A549 (cell line): ENCODE measurements around the gene DHDH. TPM values are rescaled to one million over a fixed set of nuclear protein-coding genes. Genes with fewer than 3 reads are reported as not detected.
A peak's percentile ranks its signal among the peaks of the same experiment; 100 is the strongest.

Experiments used
- ATAC-seq, 2 experiments: fragments of 200-7000 bp in 1 of 2; fragments of >200 bp in 1 of 2; cut with Nextera tagmentation in 1 of 2; cut with Tn5 transposase in 1 of 2; 3 replicates each; pipeline versions ENCODE4 v1.8.0 to v1.9.1; 2018 to 2020; ENCODE audit warnings: mild to moderate bottlenecking in 1 of 2, moderate library complexity in 1 of 2
- CTCF ChIA-PET: fragments of 300-600 bp; sonication (Branson Sonifier 250); formaldehyde crosslinking; extraction: SDS; loops from one replicate; lab custom pipeline; 2021; ENCODE audit warnings: antibody characterized with exemption, inconsistent platforms; lab: Yijun Ruan, JAX
- POLR2A ChIA-PET: fragments of 350-600 bp; formaldehyde crosslinking; extraction: SDS; loops from one replicate; lab custom pipeline; 2021; ENCODE audit warnings: antibody characterized with exemption, inconsistent platforms; lab: Yijun Ruan, JAX
- DNase-seq, 2 experiments: peaks; one replicate each; pipeline versions ENCODE4 v3.0.0 to v3.0.0-alpha.2; 2011 to 2016; ENCODE audit warnings: low read depth in 1 of 2, low spot score in 1 of 2
- FAIRE-seq: peaks from 2 replicates; lab custom pipeline; 2011; peaks lifted over from hg19 to GRCh38; lab: Jason Lieb, UNC
- H3K27ac ChIP-seq, 2 experiments: fragments of >200 bp; sonication (Bioruptor Twin); formaldehyde crosslinking; 3 replicates each; pipeline ENCODE4 v1.5.1; 2016 to 2017
- H3K4me1 ChIP-seq: fragments of >200 bp; sonication (Bioruptor Twin); formaldehyde crosslinking; 3 replicates; pipeline ENCODE4 v1.6.1; 2016
- H3K4me2 ChIP-seq: fragments of >200 bp; sonication (Bioruptor Twin); formaldehyde crosslinking; 3 replicates; pipeline ENCODE4 v1.6.1; 2016
- H3K4me3 ChIP-seq: fragments of >200 bp; sonication (Bioruptor Twin); formaldehyde crosslinking; 3 replicates; pipeline ENCODE4 v1.5.1; 2016
- H3K9me3 ChIP-seq: fragments of >200 bp; sonication (Bioruptor Twin); formaldehyde crosslinking; 3 replicates; pipeline ENCODE4 v1.6.1; 2016
- ESRRA ChIP-seq: fragments of 150-350 bp; IDR thresholded peaks from 2 replicates; pipeline ENCODE4 v1.6.1; 2014; ENCODE audit warnings: mild to moderate bottlenecking, low read length, borderline replicate concordance
- HDAC2 ChIP-seq: fragments of 200-600 bp; sonication (generic); IDR thresholded peaks from 2 replicates; pipeline ENCODE4 v1.6.1; 2016
- JUN ChIP-seq, 2 experiments: fragments of >200 bp; sonication (Bioruptor Twin); formaldehyde crosslinking; IDR thresholded peaks; 2 replicates in 1 of 2; 3 replicates in 1 of 2; pipeline ENCODE4 v1.6.1; 2016 to 2017
- JUNB ChIP-seq: fragments of >200 bp; sonication (Bioruptor Twin); formaldehyde crosslinking; IDR thresholded peaks from 2 replicates; pipeline ENCODE4 v1.6.1; 2016
- MAFK ChIP-seq: fragments of 450-650 bp; IDR thresholded peaks from 2 replicates; pipeline ENCODE4 v1.6.1; 2014; ENCODE audit not compliant: partially characterized antibody
- MAZ ChIP-seq: fragments of 150-350 bp; IDR thresholded peaks from 2 replicates; pipeline ENCODE4 v1.6.1; 2014; ENCODE audit warnings: antibody characterized with exemption, low read depth, low read length, borderline replicate concordance
- NR3C1 ChIP-seq: fragments of >200 bp; sonication (Bioruptor Twin); formaldehyde crosslinking; IDR thresholded peaks from 3 replicates; pipeline ENCODE4 v1.6.1; 2017
- POLR2A ChIP-seq: IDR thresholded peaks from 2 replicates; pipeline ENCODE4 v1.6.1; 2012; ENCODE audit warnings: mild to moderate bottlenecking, low read length
- POLR2AphosphoS2 ChIP-seq: conservative IDR thresholded peaks from 2 replicates; pipeline ENCODE4 v1.6.1; 2012; ENCODE audit warnings: low read length, improper control_type of control experiment, inconsistent platforms
- RARB ChIP-seq: fragments of 250-450 bp; sonication (Bioruptor Pico); IDR thresholded peaks from 2 replicates; pipeline ENCODE4 v1.8.0; 2021; ENCODE audit warnings: mild to moderate bottlenecking, moderate library complexity
- SMC3 ChIP-seq: fragments of >200 bp; sonication (Bioruptor Twin); formaldehyde crosslinking; IDR thresholded peaks from 3 replicates; pipeline ENCODE4 v1.6.1; 2018; ENCODE audit warnings: inconsistent platforms
- WGBS: methylation state at CpG from one replicate; pipeline ENCODE4 v1.1.6; 2017; ENCODE audit errors: missing lambda C conversion rate; 5-methylcytosine and 5-hydroxymethylcytosine counted together
- polyA minus RNA-seq: library from RNA; depleted of rRNA, polyadenylated mRNA; stranded (reverse); fragments of >200 nt; gene quantifications from 2 replicates; pipeline ENCODE4 v1.2.3, GENCODE V29; 2011; rRNA and poly(A)+ RNA removed
- polyA plus RNA-seq, 4 experiments: library from polyadenylated mRNA; depleted of rRNA in 3 of 4; stranded (reverse); fragments of >200 nt; fragmentation: RNase III in 1 of 4; extraction: RNeasy Plus Mini Kit Qiagen cat#74134 plus additional on column Dnase treatment in 1 of 4; gene quantifications; 2 replicates in 3 of 4; 3 replicates in 1 of 4; pipeline ENCODE4 v1.2.3, GENCODE V29; 2011 to 2017
- TF ChIP-seq, protein P1 (sequence below): IDR thresholded peaks from 2 replicates; pipeline ENCODE4 v1.6.1; 2012; ENCODE audit warnings: low read depth, borderline replicate concordance
- TF ChIP-seq, protein P2 (sequence below): IDR thresholded peaks from 2 replicates; pipeline ENCODE4 v1.6.1; 2012
- TF ChIP-seq, protein P3 (sequence below): fragments of 250-450 bp; sonication (Bioruptor Pico); IDR thresholded peaks from 2 replicates; pipeline ENCODE4 v1.5.0; 2021; ENCODE audit warnings: mild to moderate bottlenecking, moderate library complexity, borderline replicate concordance

DHDH gene
- polyA plus RNA-seq (2011; rRNA removed): 0.60 and 0.78 TPM in 2 replicates
- polyA plus RNA-seq (2012; cell fraction: cytosol; rRNA removed): 0.90 and 1.1 TPM in 2 replicates
- polyA plus RNA-seq (2012; cell fraction: nucleus; rRNA removed): 0.93 and 1.1 TPM in 2 replicates
- 1.1 to 1.2 TPM (median 1.2 TPM) in 3 replicates for polyA plus RNA-seq (2017; fragmentation: RNase III; extraction: RNeasy Plus Mini Kit Qiagen cat#74134 plus additional on column Dnase treatment)
- polyA minus RNA-seq: 0.29 TPM in 1 of 2 replicates, not detected in the other

DNA sequence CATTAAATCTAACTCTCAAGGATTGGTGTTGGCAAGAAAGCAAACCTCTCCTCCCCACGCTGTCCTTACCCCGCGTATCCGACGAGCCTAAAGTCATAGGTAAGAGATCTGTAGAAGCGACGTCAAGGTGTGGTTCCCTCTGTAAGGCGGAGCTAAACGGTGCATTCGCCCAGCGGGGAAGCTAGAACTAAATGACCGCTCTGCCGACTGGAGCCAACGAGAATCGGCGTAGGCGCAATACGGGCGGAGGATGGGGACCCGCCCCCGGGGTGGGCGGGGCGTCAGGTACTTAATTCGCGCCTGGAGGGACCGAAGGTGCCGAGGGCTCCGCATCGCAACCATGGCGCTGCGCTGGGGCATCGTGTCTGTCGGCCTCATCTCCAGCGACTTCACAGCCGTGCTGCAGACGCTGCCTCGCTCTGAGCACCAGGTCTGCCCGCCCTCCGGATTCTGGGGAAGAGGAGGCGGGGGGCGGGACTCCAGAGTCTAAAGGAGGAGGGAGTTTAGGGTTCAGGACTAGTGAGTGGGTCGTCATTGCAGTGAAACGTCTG, at the start of gene DHDH:
Gene DHDH (plus strand): TSS at position 318 of the 551 bp plus-strand sequence. CDS start 23 bp downstream, at position 341.
- ChIA-PET POLR2A (interaction anchor here (0.7 to 2.1 kb wide), 7 partner anchors 13 to 61 kb away, joined by 3 to 12 read pairs (median 4); partner anchors contain the start of genes BAX, NUCB1 and PPP1R15A), CTCF (interaction anchor here (0.6 to 2.2 kb wide), 8 partner anchors 8 to 60 kb away, joined by 3 to 18 read pairs (median 4); partner anchors contain the start of gene RUVBL2)
- WGBS: 3% methylated on average over 38 of the region's 43 CpGs
- DNase-seq (peak; percentile 81 to 88), FAIRE-seq (peak; percentile 63), ATAC-seq (peak; percentile 95 to 97)
- Histone ChIP-seq H3K4me1 (peaks cover 6% of the 10 kb centered on the region; the same call in 2 of the 3 replicates), H3K27ac (peak within 1 kb of the TSS; percentile 55 to 79), H3K4me3 (peak within 1 kb of the TSS; percentile 47), H3K4me2 (peak within 1 kb of the TSS; percentile 75), H3K9me3 (no peaks in the 10 kb centered on the region)
- TF ChIP-seq, protein P1, sequence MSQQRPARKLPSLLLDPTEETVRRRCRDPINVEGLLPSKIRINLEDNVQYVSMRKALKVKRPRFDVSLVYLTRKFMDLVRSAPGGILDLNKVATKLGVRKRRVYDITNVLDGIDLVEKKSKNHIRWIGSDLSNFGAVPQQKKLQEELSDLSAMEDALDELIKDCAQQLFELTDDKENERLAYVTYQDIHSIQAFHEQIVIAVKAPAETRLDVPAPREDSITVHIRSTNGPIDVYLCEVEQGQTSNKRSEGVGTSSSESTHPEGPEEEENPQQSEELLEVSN: peak; percentile 75; the same call in 1 of the 2 replicates
- TF ChIP-seq JUN (IDR thresholded peaks at IDR 0.05) (0 out of 5 replicates have a peak, but pooled peaks of 1 of the 2 experiments have one; percentile 36), POLR2A (peak; percentile 61), MAFK (no peak), HDAC2 (no peak), NR3C1 (no peak), MAZ (no peak), SMC3 (no peak)
- TF ChIP-seq, protein P2, sequence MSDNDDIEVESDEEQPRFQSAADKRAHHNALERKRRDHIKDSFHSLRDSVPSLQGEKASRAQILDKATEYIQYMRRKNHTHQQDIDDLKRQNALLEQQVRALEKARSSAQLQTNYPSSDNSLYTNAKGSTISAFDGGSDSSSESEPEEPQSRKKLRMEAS: peak; percentile 79
- TF ChIP-seq, protein P3, sequence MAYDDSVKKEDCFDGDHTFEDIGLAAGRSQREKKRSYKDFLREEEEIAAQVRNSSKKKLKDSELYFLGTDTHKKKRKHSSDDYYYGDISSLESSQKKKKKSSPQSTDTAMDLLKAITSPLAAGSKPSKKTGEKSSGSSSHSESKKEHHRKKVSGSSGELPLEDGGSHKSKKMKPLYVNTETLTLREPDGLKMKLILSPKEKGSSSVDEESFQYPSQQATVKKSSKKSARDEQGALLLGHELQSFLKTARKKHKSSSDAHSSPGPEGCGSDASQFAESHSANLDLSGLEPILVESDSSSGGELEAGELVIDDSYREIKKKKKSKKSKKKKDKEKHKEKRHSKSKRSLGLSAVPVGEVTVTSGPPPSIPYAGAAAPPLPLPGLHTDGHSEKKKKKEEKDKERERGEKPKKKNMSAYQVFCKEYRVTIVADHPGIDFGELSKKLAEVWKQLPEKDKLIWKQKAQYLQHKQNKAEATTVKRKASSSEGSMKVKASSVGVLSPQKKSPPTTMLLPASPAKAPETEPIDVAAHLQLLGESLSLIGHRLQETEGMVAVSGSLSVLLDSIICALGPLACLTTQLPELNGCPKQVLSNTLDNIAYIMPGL (CRISPR knock-in tag): no peak

DNA sequence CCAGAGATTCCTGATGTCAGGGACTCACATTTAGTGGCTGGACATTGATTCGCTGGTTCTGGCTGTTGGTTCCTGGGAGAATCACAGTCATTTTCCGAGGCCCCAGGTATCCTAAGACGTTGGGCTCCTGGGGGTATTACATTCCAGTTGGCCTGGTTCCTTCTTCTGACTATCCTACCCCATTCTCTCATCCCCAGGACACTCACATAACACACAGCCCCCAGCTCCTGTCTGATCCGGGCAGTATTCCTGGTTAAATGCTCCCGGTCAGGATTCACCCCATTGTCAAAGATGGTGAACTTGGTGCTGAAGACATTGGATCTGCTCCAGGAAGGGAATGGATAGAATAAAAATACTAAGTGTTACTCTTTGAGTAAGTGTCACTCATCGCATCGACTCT, 49.8 kb upstream of the DHDH start:
- POLR2A ChIA-PET: interaction anchor here (0.7 kb wide), 1 partner anchor 49 kb away, joined by 3 read pairs; no protein-coding TSS in a partner anchor

DNA sequence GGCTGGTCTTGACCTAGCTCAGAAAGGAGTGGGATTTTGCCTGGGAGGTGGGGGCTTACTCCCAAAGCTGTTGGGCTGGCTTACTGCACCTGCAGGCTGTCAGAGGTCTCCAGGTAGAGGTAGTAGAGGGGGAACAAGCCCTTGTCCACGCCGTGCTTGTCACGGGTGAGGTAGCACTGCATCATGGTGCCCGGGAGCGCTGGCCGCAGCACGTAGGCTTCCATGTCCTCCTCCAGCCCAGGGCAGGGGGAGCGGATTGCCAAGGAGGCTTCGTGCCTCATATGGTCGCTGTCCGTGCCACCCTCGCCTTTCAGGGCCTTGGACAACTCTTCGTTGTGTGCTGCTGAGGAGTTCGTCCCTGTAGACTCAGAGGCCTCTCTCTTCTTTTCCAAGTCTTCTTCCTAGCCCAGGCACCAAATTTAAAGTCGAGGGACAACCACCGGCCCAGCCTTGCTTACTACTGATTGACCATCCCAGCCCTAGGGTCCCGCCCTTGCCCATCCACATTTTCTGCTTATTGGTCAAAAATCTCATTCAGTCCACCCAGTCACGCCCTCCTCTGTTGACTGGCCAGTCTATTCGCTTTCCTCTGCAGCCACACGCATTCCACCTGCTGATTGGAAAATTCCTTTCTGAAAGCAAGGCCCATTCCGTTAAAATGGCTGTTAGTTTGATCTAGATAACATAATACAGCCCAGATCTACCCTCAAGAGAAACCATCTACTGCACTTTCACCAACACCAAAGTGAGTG, 45.5 kb upstream of the DHDH start:
- ATAC-seq (peak in 1 of 2 experiments; percentile 9; a peak in 2 of 6 replicates), DNase-seq (peak in 1 of 2 experiments; percentile 43), FAIRE-seq (no peak)
- POLR2A ChIA-PET: interaction anchor here (1.9 kb wide), 1 partner anchor 12 kb away, joined by 6 read pairs; no protein-coding TSS in a partner anchor
- WGBS: 93% methylated on average over 21 of the region's 21 CpGs
- Histone ChIP-seq H3K4me2 (no peak overlapping the region), H3K4me1 (0 out of 3 replicates have a peak, but pooled peaks cover 4% of the 10 kb centered on the region), H3K9me3 (no peaks in the 10 kb centered on the region), H3K27ac (no peak overlapping the region), H3K4me3 (no peak overlapping the region)
- CTCF ChIA-PET: interaction anchor here (0.7 to 1.6 kb wide), 3 partner anchors 11 to 83 kb away, joined by 3 to 6 read pairs (median 4); no protein-coding TSS in a partner anchor
- TF ChIP-seq RARB (no peak), ESRRA (no peak), MAFK (peak; percentile 42)

More for the DNA sequence above, 49.8 kb upstream of the DHDH start:
- FAIRE-seq: no peak
- DNase-seq: no peak
- WGBS: 89% methylated on average over 7 of the region's 7 CpGs
- Histone ChIP-seq H3K27ac (no peak overlapping the region), H3K9me3 (no peaks in the 10 kb centered on the region), H3K4me2 (no peak overlapping the region), H3K4me3 (no peak overlapping the region), H3K4me1 (no peaks in the 10 kb centered on the region)
- TF ChIP-seq JUNB: no peak
- 0 out of 2 replicates have a peak, but pooled peaks have one; percentile 22 for TF ChIP-seq POLR2AphosphoS2
- CTCF ChIA-PET: interaction anchor here (0.7 to 4.3 kb wide), 4 partner anchors 9 to 266 kb away, joined by 4 to 25 read pairs (median 6); no protein-coding TSS in a partner anchor
- peak in 1 of 2 experiments; percentile 25; a peak in 4 of 6 replicates for ATAC-seq
